AG04449 (cell line): Measurements from ENCODE around the gene CCDC28B.

Source experiments
- CTCF ChIA-PET: fragments of 350-600 bp; formaldehyde crosslinking; extraction: SDS; loops from one replicate; lab custom pipeline; 2021; ENCODE audit warnings: antibody characterized with exemption; lab: Yijun Ruan, JAX
- POLR2A ChIA-PET: fragments of 400-600, 350-600 bp; formaldehyde crosslinking; extraction: SDS; loops from one replicate; lab custom pipeline; 2020; ENCODE audit warnings: antibody characterized with exemption, inconsistent platforms; lab: Yijun Ruan, JAX
- DNase-seq: peaks from one replicate; pipeline ENCODE4 v3.0.0-alpha.2; 2010; ENCODE audit warnings: low read depth, low spot score
- H3K4me3 ChIP-seq: 2 replicates; pipeline ENCODE4 v1.5.1; 2011; ENCODE audit warnings: low read depth, mild to moderate bottlenecking, control low read depth, low read length
- TF ChIP-seq, protein P1 (sequence below): IDR thresholded peaks from one replicate; pipeline ENCODE4 v1.5.1; 2011; ENCODE audit warnings: mild to moderate bottlenecking, moderate library complexity, low read length, control low read depth, inconsistent platforms; ENCODE audit not compliant: insufficient read depth; ENCODE audit errors: missing control alignments

Gene CCDC28B

DNA sequence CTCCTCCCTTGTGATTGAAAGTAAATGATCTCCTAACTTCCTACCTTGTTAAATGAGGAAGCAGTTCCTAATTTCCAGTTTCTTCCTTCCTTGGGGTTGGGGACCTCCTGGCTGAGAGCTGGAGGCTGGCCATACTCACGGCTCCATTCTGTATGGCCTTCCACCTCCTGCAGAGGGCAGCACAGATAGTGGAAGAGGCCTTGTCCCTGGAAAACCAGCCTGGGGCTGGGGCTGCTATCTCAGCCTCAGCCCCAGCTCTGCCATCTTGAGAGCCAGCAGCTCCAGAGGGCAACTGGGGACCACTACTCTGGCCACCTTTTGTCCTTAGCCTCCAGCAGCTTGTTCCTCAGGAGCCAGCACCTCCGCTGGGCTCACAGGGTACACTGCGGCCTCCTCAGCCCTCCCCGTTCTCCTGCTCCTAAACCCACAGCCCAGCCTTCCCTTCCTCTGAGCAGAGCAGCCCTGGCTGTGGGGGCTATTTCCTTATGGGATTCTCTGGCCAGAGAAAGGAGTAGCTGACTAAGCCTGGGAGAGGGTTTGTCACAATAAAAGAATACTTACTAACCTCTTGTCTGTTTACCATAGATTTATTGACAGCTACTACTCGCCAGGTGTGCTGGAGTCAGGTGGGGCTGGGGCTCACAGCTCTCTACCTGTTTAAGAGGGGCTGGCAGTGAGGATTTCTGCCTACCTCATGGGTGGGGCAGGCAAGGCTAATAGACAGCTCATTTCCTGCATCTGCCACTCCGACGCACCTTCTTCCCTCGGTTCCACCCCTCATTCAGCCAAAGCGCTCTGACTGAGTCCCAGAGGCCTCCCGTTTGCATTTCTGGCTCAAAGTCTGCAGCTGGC lies 15.5 kb downstream of the CCDC28B start:
- ChIA-PET POLR2A (interaction anchor here (0.7 to 2.1 kb wide), 4 partner anchors 11 to 120 kb away, joined by 3 to 22 read pairs (median 4); partner anchors contain the start of genes CCDC28B, IQCC and MARCKSL1), CTCF (interaction anchor here (0.8 to 8.0 kb wide), 53 partner anchors 9 to 199 kb away, joined by 3 to 103 read pairs (median 6); partner anchors contain the start of genes BSDC1, CCDC28B, FAM167B and FAM229A)
- no peak for DNase-seq
- no peak overlapping the region for H3K4me3 ChIP-seq
- TF ChIP-seq, protein P1, sequence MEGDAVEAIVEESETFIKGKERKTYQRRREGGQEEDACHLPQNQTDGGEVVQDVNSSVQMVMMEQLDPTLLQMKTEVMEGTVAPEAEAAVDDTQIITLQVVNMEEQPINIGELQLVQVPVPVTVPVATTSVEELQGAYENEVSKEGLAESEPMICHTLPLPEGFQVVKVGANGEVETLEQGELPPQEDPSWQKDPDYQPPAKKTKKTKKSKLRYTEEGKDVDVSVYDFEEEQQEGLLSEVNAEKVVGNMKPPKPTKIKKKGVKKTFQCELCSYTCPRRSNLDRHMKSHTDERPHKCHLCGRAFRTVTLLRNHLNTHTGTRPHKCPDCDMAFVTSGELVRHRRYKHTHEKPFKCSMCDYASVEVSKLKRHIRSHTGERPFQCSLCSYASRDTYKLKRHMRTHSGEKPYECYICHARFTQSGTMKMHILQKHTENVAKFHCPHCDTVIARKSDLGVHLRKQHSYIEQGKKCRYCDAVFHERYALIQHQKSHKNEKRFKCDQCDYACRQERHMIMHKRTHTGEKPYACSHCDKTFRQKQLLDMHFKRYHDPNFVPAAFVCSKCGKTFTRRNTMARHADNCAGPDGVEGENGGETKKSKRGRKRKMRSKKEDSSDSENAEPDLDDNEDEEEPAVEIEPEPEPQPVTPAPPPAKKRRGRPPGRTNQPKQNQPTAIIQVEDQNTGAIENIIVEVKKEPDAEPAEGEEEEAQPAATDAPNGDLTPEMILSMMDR = peak; percentile 86

GRCh38 chr1:32216566-32216965 lies 16.2 kb downstream of the CCDC28B start:
- DNase-seq = no peak
- H3K4me3 ChIP-seq = no peak overlapping the region
- ChIA-PET CTCF (interaction anchor here (0.8 to 8.0 kb wide), 35 partner anchors 10 to 198 kb away, joined by 3 to 103 read pairs (median 9); partner anchors contain the start of genes BSDC1, CCDC28B, FAM167B and FAM229A), POLR2A (interaction anchor here (0.9 to 2.1 kb wide), 3 partner anchors 11 to 119 kb away, joined by 3 to 22 read pairs (median 6); partner anchors contain the start of genes CCDC28B, IQCC and MARCKSL1)
- TF ChIP-seq, protein P1 = no peak

DNA sequence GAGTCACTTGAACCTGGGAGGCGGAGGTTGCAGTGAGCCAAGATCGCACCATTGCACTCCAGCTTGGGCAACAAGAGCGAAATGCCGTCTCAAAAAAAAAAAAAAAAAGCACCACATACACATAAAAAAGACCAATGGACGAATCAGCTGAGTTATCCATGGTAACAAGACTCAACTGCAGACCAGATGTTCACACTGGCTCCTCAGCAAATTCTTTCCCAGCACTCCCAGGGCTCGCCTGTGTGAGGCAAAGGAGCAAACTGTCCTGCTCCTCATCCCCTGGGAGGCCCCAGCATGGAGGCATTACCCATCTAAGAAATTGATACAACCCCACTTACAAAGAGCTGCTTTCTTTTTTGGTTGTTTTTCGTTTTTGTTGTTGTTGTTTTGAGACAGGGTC lies 18.6 kb downstream of the CCDC28B start:
- H3K4me3 ChIP-seq = no peak overlapping the region
- no peak for DNase-seq
- TF ChIP-seq, protein P1 = no peak
- ChIA-PET CTCF (interaction anchor here (1.2 to 1.5 kb wide), 5 partner anchors 11 to 117 kb away, joined by 3 to 6 read pairs (median 3); partner anchors contain the start of genes DCDC2B and MARCKSL1), POLR2A (interaction anchor here (1.0 kb wide), 1 partner anchor 117 kb away, joined by 3 read pairs; the partner anchor contains the start of gene MARCKSL1)

DNA sequence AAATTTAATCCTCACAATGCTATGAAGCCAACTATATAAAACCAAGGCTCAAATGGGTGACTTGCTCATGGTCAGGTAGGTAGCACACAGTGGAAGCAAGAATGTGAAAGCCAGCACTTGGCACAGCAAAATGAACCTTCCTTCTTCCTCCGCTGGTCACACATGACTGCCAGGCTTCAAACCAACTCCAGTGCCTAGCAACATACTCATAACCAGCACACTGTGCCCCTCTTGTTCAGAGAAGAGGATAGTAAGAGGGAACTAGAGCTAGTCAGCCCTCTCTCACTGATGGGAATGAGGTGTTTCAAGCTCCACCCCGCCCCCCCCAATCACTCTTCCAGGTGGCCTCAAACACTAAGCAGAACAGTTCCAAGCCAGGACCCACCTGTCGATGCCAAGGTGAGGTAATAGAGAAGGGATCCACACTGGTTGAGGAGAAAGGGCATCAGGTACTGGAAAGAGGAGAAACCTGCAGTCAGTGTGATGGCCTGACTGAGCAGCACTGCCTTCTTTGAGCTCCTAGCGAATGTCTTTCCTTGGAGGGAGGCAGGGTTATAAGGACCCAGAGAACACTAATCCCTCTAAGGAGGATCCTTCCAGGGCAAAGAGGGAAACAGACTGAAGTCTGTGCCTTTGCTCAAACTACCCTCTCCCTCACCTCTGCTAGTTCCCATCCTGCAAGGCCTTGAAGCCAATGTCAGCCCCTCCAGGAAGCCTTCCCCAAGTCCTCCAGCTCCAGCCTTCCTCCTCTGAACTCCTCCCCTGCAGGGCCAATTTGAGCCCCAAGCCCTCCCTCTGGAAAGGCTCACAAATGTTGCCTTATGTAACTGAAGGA lies 20.6 kb downstream of the CCDC28B start:
- ChIA-PET POLR2A (interaction anchor here (0.6 to 1.8 kb wide), 2 partner anchors 115 to 187 kb away, joined by 4 to 6 read pairs; partner anchors contain the start of gene MARCKSL1), CTCF (interaction anchor here (0.8 to 1.1 kb wide), 3 partner anchors 27 to 132 kb away, joined by 3 to 5 read pairs (median 3); no protein-coding TSS in a partner anchor)

DNA sequence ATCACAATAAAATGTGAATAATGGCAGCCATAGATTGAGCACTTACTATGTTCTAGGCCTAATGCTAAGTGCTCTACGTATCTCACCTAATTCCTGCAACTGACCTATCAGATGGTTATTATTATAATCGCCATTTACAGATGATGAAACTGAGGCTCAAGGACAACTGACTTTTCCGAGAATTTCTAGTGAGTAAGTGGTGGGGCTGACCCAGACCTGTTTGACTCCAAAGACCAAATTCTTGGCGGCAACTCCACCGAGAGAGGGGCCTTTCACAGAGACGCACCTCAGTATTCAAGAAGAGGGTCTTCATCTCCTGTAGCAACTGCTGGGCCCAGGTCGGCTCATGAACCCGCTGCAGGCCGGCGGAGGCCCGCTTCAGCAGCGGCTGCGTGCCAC lies 21.2 kb downstream of the CCDC28B start:
- POLR2A ChIA-PET = interaction anchor here (1.8 kb wide), 1 partner anchor 115 kb away, joined by 6 read pairs; the partner anchor contains the start of gene MARCKSL1
- CTCF ChIA-PET = interaction anchor here (1.1 kb wide), 1 partner anchor 131 kb away, joined by 3 read pairs; no protein-coding TSS in a partner anchor
- no peak for DNase-seq

More for the DNA sequence above, 20.6 kb downstream of the CCDC28B start:
- TF ChIP-seq, protein P1 = no peak
- H3K4me3 ChIP-seq = peak overlapping the region; percentile 92
- DNase-seq = no peak

More for the DNA sequence above, 21.2 kb downstream of the CCDC28B start:
- H3K4me3 ChIP-seq = peak overlapping the region; percentile 92
- TF ChIP-seq, protein P1 = no peak
